HepG2 (cell line): ENCODE measurements around the gene ZNF607. TPM values are rescaled to one million over a fixed set of nuclear protein-coding genes. Genes with fewer than 3 reads are reported as not detected.

Experiments
- CTCF ChIP-seq: sonication (generic); formaldehyde crosslinking; IDR thresholded peaks from 2 replicates; pipeline ENCODE4 v1.5.0; 2020; ENCODE audit warnings: mild to moderate bottlenecking, missing genetic modification reagents, moderate library complexity
- FOSL2 ChIP-seq: sonication (generic); formaldehyde crosslinking; IDR thresholded peaks from 2 replicates; pipeline ENCODE4 v1.4.0; 2020; ENCODE audit warnings: missing genetic modification reagents
- FUBP1 ChIP-seq: sonication (generic); formaldehyde crosslinking; IDR thresholded peaks from 2 replicates; pipeline ENCODE4 v1.5.1; 2020; ENCODE audit warnings: missing genetic modification reagents, mild to moderate bottlenecking, borderline replicate concordance
- KDM5B ChIP-seq: sonication (generic); formaldehyde crosslinking; IDR thresholded peaks from 2 replicates; pipeline ENCODE4 v1.4.0; 2020; ENCODE audit warnings: missing genetic modification reagents, mild to moderate bottlenecking, borderline replicate concordance
- RAD51 ChIP-seq: fragments of 450-650 bp; IDR thresholded peaks from 2 replicates; pipeline ENCODE4 v1.6.1; 2016; ENCODE audit warnings: borderline replicate concordance
- SRSF1 ChIP-seq: fragments of 200-400 bp; formaldehyde crosslinking; optimal IDR thresholded peaks from 2 replicates; pipeline ENCODE3; 2017; ENCODE audit warnings: mild to moderate bottlenecking, low read depth, low read length, moderate library complexity
- STAT5B ChIP-seq: sonication (generic); formaldehyde crosslinking; IDR thresholded peaks from 2 replicates; pipeline ENCODE4 v1.4.0; 2020; ENCODE audit warnings: missing genetic modification reagents
- YY1 ChIP-seq: IDR thresholded peaks from 2 replicates; pipeline ENCODE4 v1.6.1; 2011; ENCODE audit warnings: low read length, low read depth, moderate library complexity, mild to moderate bottlenecking; ENCODE audit not compliant: insufficient read depth, insufficient replicate concordance
- ZBTB14 ChIP-seq: sonication (generic); formaldehyde crosslinking; IDR thresholded peaks from 2 replicates; pipeline ENCODE4 v1.4.0; 2020; ENCODE audit warnings: missing genetic modification reagents
- ZBTB4 ChIP-seq: sonication (generic); formaldehyde crosslinking; IDR thresholded peaks from 2 replicates; pipeline ENCODE4 v1.4.0; 2020; ENCODE audit warnings: missing genetic modification reagents, mild to moderate bottlenecking, borderline replicate concordance
- ZFP62 ChIP-seq: sonication (generic); formaldehyde crosslinking; IDR thresholded peaks from 2 replicates; pipeline ENCODE4 v1.4.0; 2020; ENCODE audit warnings: missing genetic modification reagents
- ZFP82 ChIP-seq: sonication (generic); formaldehyde crosslinking; IDR thresholded peaks from 2 replicates; pipeline ENCODE4 v1.5.1; 2020; ENCODE audit warnings: mild to moderate bottlenecking, missing genetic modification reagents, borderline replicate concordance
- ZNF275 ChIP-seq: sonication (generic); formaldehyde crosslinking; IDR thresholded peaks from 2 replicates; pipeline ENCODE4 v1.8.0; 2022; ENCODE audit warnings: missing genetic modification reagents, mild to moderate bottlenecking, inconsistent platforms, borderline replicate concordance
- ZNF619 ChIP-seq: sonication (generic); formaldehyde crosslinking; IDR thresholded peaks from 2 replicates; pipeline ENCODE4 v1.4.0; 2020; ENCODE audit warnings: mild to moderate bottlenecking, missing genetic modification reagents
- ZNF746 ChIP-seq: sonication (generic); formaldehyde crosslinking; IDR thresholded peaks from 2 replicates; pipeline ENCODE4 v1.8.0; 2022; ENCODE audit warnings: mild to moderate bottlenecking, missing genetic modification reagents
- ZNF770 ChIP-seq: sonication (generic); formaldehyde crosslinking; IDR thresholded peaks from 2 replicates; pipeline ENCODE4 v1.5.0; 2020; ENCODE audit warnings: mild to moderate bottlenecking, missing genetic modification reagents
- polyA plus RNA-seq, 8 experiments: library from polyadenylated mRNA; depleted of rRNA in 3 of 8; stranded (reverse) in 7 of 8; unstranded in 1 of 8; fragments of >200 nt; fragmentation: Illumina TruSeq in 4 of 8; extraction: Trizol in 4 of 8; gene quantifications; 2 replicates each; pipeline versions ENCODE4 v1.2.1 to v1.2.3, GENCODE V29; 2011 to 2016; ENCODE audit warnings: low read depth in 4 of 8, missing spikeins in 1 of 8, mixed read lengths in 1 of 8; ENCODE audit not compliant: insufficient read depth in 1 of 8
- total RNA-seq, 5 experiments: library from RNA; depleted of rRNA; stranded (reverse); fragments of >200 nt; fragmentation: Illumina TruSeq; extraction: Trizol; gene quantifications; 2 replicates each; pipeline ENCODE4 v1.2.3, GENCODE V29; 2016; ENCODE audit warnings: low read depth in 1 of 5

Gene ZNF607
- total and polyA plus RNA-seq, 2 of the 13 experiments (the other 11 are each of a cell fraction or from before 2014, with no cell fraction given), result 3.8 to 8.3 TPM

- no peak; the same call in 1 of the 2 replicates for TF ChIP-seq ZNF275 (CRISPR knock-in tag)
- TF ChIP-seq YY1, result no peak
- TF ChIP-seq ZFP82 (CRISPR knock-in tag), result peak; percentile 23; the same call in 1 of the 2 replicates
- TF ChIP-seq STAT5B (CRISPR knock-in tag), result no peak
- peak; percentile 83 for TF ChIP-seq ZBTB14 (CRISPR knock-in tag)
- TF ChIP-seq ZFP62 (CRISPR knock-in tag), result no peak
- peak; percentile 39 for TF ChIP-seq CTCF (CRISPR knock-in tag)
- 0 out of 2 replicates have a peak, but pooled peaks have one; percentile 50 for TF ChIP-seq ZNF770
- no peak for TF ChIP-seq FUBP1 (CRISPR knock-in tag)
- TF ChIP-seq FOSL2 (CRISPR knock-in tag), result peak; percentile 50
- no peak for TF ChIP-seq RAD51
- TF ChIP-seq ZNF746 (CRISPR knock-in tag), result peak; percentile 53
- peak; percentile 84 for TF ChIP-seq ZNF619 (CRISPR knock-in tag)
- TF ChIP-seq SRSF1, result no peak
- peak; percentile 87; the same call in 1 of the 2 replicates for TF ChIP-seq KDM5B (CRISPR knock-in tag)
- TF ChIP-seq ZBTB4, result peak; percentile 59
Observed at GRCh38 chr19:37655689-37656371, 63.7 kb downstream of the ZNF607 start (continued).
